HepG2 (cell line): ENCODE data around the gene MAN1C1. TPM values are rescaled to one million over a fixed set of nuclear protein-coding genes. Genes with fewer than 3 reads are reported as not detected.

Source experiments
- ATAC-seq: fragments of 200-7000 bp; cut with Tn5 transposase; 3 replicates; pipeline ENCODE4 v1.9.1; 2020; ENCODE audit warnings: mild to moderate bottlenecking, moderate library complexity
- BruUV-seq: library from RNA; stranded (reverse); fragments of 400-500 nt; replicated peaks from 2 replicates; lab custom pipeline; 2021; lab: Mats Ljungman, UMichigan
- CTCF ChIA-PET: fragments of 300-600 bp; formaldehyde crosslinking; extraction: SDS; loops from one replicate; lab custom pipeline; 2021; ENCODE audit warnings: low total read pairs, inconsistent platforms, low intra/inter-chr PET ratio; lab: Yijun Ruan, JAX
- POLR2A ChIA-PET: fragments of 350-600 bp; sonication (Branson Sonifier 250); formaldehyde crosslinking; loops from one replicate; lab custom pipeline; 2020; ENCODE audit warnings: antibody characterized with exemption, inconsistent platforms; lab: Yijun Ruan, JAX
- DNase-seq: peaks from one replicate; pipeline ENCODE4 v3.0.0-alpha.2; 2015; ENCODE audit warnings: low spot score
- FAIRE-seq: peaks from 3 replicates; lab custom pipeline; 2011; peaks lifted over from hg19 to GRCh38; lab: Jason Lieb, UNC
- H2AFZ ChIP-seq: one replicate; pipeline ENCODE4 v1.6.1; 2011; ENCODE audit warnings: low read length, inconsistent platforms
- H3K27ac ChIP-seq: fragments of 300-600 bp; 3 replicates; pipeline ENCODE4 v1.8.0; 2011; ENCODE audit warnings: mixed run types, mild to moderate bottlenecking, mixed read lengths, low read length, inconsistent platforms; ENCODE audit not compliant: insufficient read depth; ENCODE audit errors: extremely low read length
- H3K27me3 ChIP-seq, 2 experiments: fragments of 200-600 bp in 1 of 2; 2 replicates in 1 of 2; 3 replicates in 1 of 2; pipeline versions ENCODE4 v1.6.0 to v1.8.0; 2011; ENCODE audit warnings: low read length in 2 of 2, mild to moderate bottlenecking in 2 of 2, moderate library complexity in 2 of 2, inconsistent platforms in 1 of 2; ENCODE audit not compliant: insufficient read depth in 2 of 2, control insufficient read depth in 1 of 2
- H3K36me3 ChIP-seq, 2 experiments: fragments of 200-600 bp in 1 of 2; replicated peaks in 1 of 2; 2 replicates in 1 of 2; 3 replicates in 1 of 2; pipeline versions ENCODE4 v1.5.1 to v1.8.0; 2011; ENCODE audit warnings: low read length in 2 of 2, inconsistent platforms in 1 of 2; ENCODE audit not compliant: insufficient read depth in 2 of 2, control insufficient read depth in 1 of 2
- H3K4me1 ChIP-seq: 2 replicates; pipeline ENCODE4 v1.5.1; 2012; ENCODE audit warnings: low read length, inconsistent platforms; ENCODE audit not compliant: insufficient read depth
- H3K4me2 ChIP-seq: 2 replicates; pipeline ENCODE4 v1.6.0; 2011; ENCODE audit warnings: low read depth, low read length, inconsistent platforms
- H3K4me3 ChIP-seq, 3 experiments: fragments of 200-600 bp in 1 of 3; sonication (generic), shearing (Covaris generic) in 1 of 3; replicated peaks in 1 of 3; 2 replicates each; pipeline ENCODE4 v1.5.1; 2011 to 2016; ENCODE audit warnings: low read length in 3 of 3, inconsistent platforms in 2 of 3, low read depth in 2 of 3, mild to moderate bottlenecking in 2 of 3, control low read depth in 1 of 3, mixed read lengths in 1 of 3; ENCODE audit not compliant: insufficient read depth in 1 of 3
- H3K79me2 ChIP-seq: one replicate; pipeline ENCODE4 v1.6.1; 2011; ENCODE audit warnings: low read length, inconsistent platforms; ENCODE audit not compliant: insufficient read depth
- H3K9ac ChIP-seq: 2 replicates; pipeline ENCODE4 v1.6.0; 2011; ENCODE audit warnings: mild to moderate bottlenecking, low read depth, low read length, inconsistent platforms; ENCODE audit not compliant: insufficient read depth
- H3K9me3 ChIP-seq: 2 replicates; pipeline ENCODE4 v1.5.1; 2012; ENCODE audit warnings: mild to moderate bottlenecking, low read length
- H4K20me1 ChIP-seq: 2 replicates; pipeline ENCODE4 v1.6.0; 2011; ENCODE audit warnings: inconsistent platforms, mild to moderate bottlenecking, low read length, moderate library complexity; ENCODE audit not compliant: insufficient read depth
- IKZF5 ChIP-seq: IDR thresholded peaks from 2 replicates; pipeline ENCODE4 v1.6.1; 2018; ENCODE audit warnings: missing genetic modification reagents, mild to moderate bottlenecking, missing compliant biosample characterization
- ZBTB40 ChIP-seq, 2 experiments: fragments of 450-650 bp in 1 of 2; sonication (generic) in 1 of 2; formaldehyde crosslinking in 1 of 2; IDR thresholded peaks; 2 replicates each; pipeline versions ENCODE4 v1.6.1 to v1.8.0; 2016 to 2022; ENCODE audit warnings: antibody characterized with exemption in 1 of 2, mild to moderate bottlenecking in 1 of 2, missing genetic modification reagents in 1 of 2
- ZNF276 ChIP-seq: sonication (generic); formaldehyde crosslinking; IDR thresholded peaks from 2 replicates; pipeline ENCODE4 v1.4.0; 2020; ENCODE audit warnings: mild to moderate bottlenecking, low read depth, missing genetic modification reagents
- ZNF720 ChIP-seq: sonication (generic); formaldehyde crosslinking; IDR thresholded peaks from 2 replicates; pipeline ENCODE4 v1.4.0; 2020; ENCODE audit warnings: missing genetic modification reagents
- ZNF75D ChIP-seq: sonication (generic); formaldehyde crosslinking; IDR thresholded peaks from 2 replicates; pipeline ENCODE4 v1.8.1; 2023; ENCODE audit warnings: missing genetic modification reagents, mild to moderate bottlenecking, borderline replicate concordance
- WGBS: methylation state at CpG from one replicate; pipeline ENCODE4 v1.1.6; 2017; ENCODE audit warnings: low lambda C conversion rate; 5-methylcytosine and 5-hydroxymethylcytosine counted together
- in situ Hi-C: cut with HindIII; loops from 2 replicates; pipeline ENCODE4 v1.10.0; 2017; ENCODE audit warnings: low pct_unique_long_range_greater_than_20kb; ENCODE audit not compliant: extremely low pct_ligation_motif_present
- intact Hi-C: fragments of 100-400 bp; cut with micrococcal nuclease; formaldehyde crosslinking; loops from one replicate; pipeline ENCODE4 v1.10.0; 2022; ENCODE audit not compliant: unreplicated experiment
- polyA plus RNA-seq, 8 experiments: library from polyadenylated mRNA; depleted of rRNA in 3 of 8; stranded (reverse) in 7 of 8; unstranded in 1 of 8; fragments of >200 nt; fragmentation: Illumina TruSeq in 4 of 8; extraction: Trizol in 4 of 8; gene quantifications; 2 replicates each; pipeline versions ENCODE4 v1.2.1 to v1.2.3, GENCODE V29; 2011 to 2016; ENCODE audit warnings: low read depth in 4 of 8, missing spikeins in 1 of 8, mixed read lengths in 1 of 8; ENCODE audit not compliant: insufficient read depth in 1 of 8
- total RNA-seq, 5 experiments: library from RNA; depleted of rRNA; stranded (reverse); fragments of >200 nt; fragmentation: Illumina TruSeq; extraction: Trizol; gene quantifications; 2 replicates each; pipeline ENCODE4 v1.2.3, GENCODE V29; 2016; ENCODE audit warnings: low read depth in 1 of 5

Gene MAN1C1
- total and polyA plus RNA-seq, 2 of the 13 experiments (the other 11 are each of a cell fraction or from before 2014, with no cell fraction given), result 0.18 to 0.49 TPM

- TF ChIP-seq IKZF5 (CRISPR knock-in tag) (no peak), ZNF720 (no peak), ZNF276 (CRISPR knock-in tag) (no peak), ZNF75D (CRISPR knock-in tag) (no peak)
These were observed 150.8 kb downstream of the MAN1C1 start (continued) for GRCh38 chr1:25767437-25767770.

GRCh38 chr1:25768999-25769398, 152.4 kb downstream of the MAN1C1 start:
- no TSS peak for BruUV-seq
- intact Hi-C loops (no loop called here), in situ Hi-C loops (no loop called here)
- H2AFZ ChIP-seq, result no peak overlapping the region
- H3K79me2 ChIP-seq, result no peaks in the 10 kb centered on the region
- H3K9ac ChIP-seq, result no peak overlapping the region
- H3K4me2 ChIP-seq, result no peak overlapping the region
- no peak overlapping the region for H3K4me3 ChIP-seq
- peaks cover 7 to 19% of the 10 kb centered on the region in 2 experiments for H3K27me3 ChIP-seq
- FAIRE-seq (no peak), DNase-seq (no peak), ATAC-seq (no peak)
- CTCF ChIA-PET, result no interaction called here
- no peaks in the 10 kb centered on the region for H4K20me1 ChIP-seq
- POLR2A ChIA-PET, result no interaction called here
- no peaks in the 10 kb centered on the region for H3K9me3 ChIP-seq
- no peaks in the 10 kb centered on the region for H3K36me3 ChIP-seq
- WGBS, result 45% methylated on average over 2 of the region's 2 CpGs
- H3K27ac ChIP-seq, result no peak overlapping the region
- peaks cover 43% of the 10 kb centered on the region for H3K4me1 ChIP-seq
- TF ChIP-seq ZBTB40 (IDR thresholded peaks at IDR 0.05) (0 out of 2 replicates have a peak, but pooled peaks have one; percentile 0), ZBTB40 (CRISPR knock-in tag; IDR thresholded peaks at IDR 0.05) (no peak)
